ENCODE measurements around the gene ABCC1.
"Not testable (repeated sequence)": the region's sequence is repeated elsewhere in the genome, so short reads cannot be mapped to it uniquely, and the experiment has no call there.

Gene ABCC1

DNA sequence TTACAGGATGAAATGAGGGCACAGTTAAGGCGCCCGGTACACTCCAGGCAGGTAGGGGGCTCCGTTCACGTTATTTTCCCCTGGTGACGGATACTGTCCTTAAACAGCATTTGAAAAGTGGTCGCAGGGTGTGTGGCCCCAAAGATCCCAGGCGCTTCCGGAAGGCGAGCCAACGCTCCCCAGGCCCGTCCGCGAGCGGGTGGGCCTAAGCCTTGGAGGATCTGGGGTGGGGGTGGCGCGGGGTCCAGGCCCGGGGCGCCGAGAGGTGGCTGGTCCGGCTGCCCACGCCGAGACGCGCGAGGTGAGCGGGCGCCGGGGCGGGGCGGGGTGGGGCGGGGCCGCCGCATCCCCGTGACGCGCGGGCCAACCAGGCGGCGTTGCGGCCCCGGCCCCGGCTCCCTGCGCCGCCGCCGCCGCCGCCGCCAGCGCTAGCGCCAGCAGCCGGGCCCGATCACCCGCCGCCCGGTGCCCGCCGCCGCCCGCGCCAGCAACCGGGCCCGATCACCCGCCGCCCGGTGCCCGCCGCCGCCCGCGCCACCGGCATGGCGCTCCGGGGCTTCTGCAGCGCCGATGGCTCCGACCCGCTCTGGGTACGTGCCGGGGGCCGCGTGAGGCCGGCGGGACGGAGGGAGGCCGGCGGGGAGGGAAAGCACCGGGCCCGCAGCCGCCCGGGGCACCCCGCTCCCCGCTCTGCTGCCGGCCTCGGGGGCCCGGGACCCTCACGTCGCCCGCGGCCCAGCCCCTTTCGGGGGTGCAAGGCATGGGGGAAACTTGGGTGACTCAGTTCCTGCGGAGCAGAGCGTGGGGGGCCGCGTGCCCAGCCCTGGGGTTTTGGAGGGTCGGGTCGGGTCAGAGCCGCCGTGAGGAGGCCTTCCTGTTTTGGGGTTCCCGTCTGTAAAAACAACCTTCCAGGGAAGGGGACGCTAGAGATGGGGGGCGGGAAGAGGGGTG, at the start of gene ABCC1:
ABCC1 (plus strand) TSS at position 407 of the 951 bp plus-strand sequence; CDS start at position 543, 136 bp downstream.
- DNase-seq: no peak

DNA sequence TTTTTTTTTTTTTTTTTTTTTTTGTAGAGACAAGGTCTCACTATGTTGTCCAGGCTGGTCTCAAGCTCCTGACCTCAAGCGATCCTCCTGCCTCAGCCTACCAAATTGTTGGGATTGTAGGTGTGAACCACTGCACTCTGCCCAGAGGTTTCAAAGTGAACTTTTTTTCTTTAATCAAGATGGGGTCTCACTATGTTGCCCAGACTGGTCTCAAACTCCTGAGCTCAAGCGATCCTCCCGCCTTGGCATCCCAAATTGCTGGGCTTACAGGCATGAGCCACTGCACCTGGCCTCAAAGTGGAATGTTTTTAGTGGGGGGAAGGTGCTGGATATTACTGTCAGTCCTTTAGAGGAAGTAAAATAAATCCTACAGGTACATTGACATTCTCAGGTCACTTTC, 49.1 kb upstream of the ABCC1 start:
- DNase-seq: no peak

DNA sequence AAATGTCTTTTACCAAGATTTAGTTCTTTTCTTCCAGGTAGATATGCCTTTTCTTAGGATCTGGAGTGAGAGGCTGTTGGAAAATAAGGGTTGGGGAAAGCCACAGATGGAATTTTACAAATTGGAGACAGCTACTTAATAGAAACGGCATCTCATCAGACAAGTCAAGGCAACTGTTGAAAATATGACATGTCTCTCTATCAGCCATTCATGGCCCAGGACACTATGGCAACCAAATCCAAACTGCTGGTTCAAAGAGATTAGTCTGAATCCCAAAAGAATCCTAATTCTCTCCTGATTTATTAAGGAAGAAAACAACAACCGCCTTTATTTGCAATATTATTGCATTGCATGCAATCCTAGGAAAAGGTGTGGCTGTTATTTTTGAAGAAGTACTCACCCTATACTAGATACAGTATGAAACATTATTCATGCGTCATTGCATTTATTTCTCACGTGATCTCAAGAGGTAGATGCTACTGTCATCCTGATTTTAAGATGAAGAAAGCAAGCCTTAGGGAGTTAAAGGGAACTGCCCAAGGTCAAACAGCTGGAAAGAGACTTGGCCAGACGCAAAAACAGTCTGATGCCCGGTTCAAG, 48.4 kb upstream of the ABCC1 start:
- DNase-seq: no peak

DNA sequence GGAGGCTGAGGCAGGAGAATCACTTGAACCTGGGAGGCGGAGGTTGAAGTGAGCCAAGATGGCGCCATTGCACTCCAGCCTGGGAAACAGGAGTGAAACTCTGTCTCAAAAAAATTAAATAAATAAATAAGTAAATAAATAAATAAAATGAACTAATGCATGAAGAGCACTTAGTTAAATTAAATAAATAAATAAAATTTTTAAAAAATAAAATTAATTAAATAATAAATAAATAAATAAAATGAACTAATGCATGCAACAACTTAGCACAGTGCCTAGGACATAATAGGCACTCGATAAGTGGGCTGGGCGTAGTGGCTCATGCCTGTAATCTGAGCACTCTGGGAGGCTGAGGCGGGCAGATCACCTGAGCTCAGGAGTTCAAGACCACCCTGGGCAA, 45.5 kb upstream of the ABCC1 start:
- no peak for DNase-seq

DNA sequence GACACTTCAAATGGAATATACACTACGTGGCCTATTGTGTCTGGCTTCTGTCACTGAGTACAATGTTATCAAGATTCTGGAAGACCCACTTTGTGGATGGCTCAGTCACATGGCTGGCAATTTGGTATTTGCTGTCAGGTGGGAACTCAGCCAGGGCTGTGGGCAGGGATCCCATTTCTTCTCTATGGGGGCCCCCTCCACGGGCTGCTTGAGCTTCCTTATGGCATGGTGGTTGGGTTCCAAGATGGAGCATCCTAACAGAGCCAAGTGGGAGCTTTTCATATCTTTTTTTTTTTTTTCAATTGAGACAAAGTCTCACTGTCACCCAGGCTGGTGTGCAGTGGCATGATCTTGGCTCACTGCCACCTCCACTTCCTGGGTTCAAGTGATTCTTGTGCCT, 43.0 kb upstream of the ABCC1 start:
- DNase-seq: no peak

DNA sequence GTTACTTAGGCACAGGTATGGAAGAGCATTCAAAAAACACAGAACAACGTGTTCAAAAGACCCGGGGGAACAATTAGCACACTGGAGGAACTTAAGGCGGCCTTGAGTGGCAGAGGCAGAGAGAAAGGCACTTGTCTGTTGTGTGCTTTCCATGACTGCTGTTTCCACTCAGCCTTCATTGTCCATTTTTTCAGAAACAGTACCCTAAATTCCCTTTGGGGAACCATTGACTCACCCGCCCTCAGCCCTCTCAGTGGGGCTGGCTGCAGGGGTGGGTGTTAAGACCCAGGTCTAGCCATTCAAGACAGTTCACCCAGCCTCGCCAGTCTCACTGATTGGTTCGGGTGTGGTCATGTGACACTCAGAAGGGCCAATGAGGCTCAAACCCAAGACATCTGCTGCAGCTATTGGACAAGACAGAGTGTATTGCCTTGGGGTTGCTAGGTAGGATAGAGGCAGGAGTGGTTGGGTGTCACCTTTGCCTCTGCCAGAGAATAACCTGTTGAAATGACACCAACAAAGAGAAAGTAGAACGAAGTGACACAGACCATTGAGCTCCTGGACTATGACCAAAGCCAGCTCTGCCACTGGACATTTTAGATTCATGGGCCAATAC, 41.4 kb upstream of the ABCC1 start:
- no peak for DNase-seq

DNA sequence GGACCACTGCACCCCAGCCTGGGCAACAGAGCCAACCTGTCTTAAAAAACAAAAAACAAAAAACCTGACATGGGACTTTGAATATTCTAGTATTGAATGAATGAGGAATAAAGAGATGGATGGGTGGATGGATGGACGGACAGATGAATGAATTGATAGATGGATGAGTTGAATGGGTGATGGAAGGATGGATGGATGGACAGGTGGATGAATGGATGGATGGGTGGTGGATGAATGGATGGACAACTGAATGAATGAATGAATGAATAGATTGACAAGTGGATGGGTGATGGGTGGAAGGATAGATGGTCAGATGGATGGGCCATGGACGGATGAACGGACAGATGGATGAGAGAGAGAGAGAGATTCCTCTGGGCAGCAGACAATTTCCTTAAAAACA, 38.2 kb upstream of the ABCC1 start:
- no peak for DNase-seq

DNA sequence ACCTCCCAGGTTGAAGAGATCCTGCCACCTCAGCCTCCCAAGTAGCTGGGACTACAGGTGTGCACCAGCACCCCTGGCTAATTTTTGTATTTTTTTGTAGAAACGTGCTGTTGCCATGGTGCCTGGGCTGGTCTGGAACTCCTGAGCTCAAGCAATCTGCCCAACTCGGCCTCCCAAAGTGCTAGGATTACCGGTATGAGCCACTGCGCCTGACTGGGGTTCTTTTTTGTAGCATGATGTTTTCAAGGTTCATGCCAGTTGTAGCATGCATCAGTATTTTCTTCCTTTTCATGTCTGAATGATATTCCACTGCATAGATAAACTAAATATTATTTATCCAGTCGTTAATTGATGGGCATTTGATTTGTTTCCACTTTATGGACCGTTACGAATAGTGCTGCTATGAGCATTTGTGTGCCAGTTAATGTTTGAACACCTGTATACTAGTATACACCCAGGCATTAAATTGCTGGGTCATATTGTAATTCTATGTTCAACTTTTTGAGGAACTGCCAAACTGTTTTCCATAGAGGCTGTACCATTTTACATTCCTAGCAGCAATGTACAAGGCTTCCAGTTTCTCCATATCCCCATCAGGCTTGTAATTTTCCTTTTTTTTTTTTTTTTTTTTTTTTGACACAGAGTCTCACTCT, 36.2 kb upstream of the ABCC1 start:
- DNase-seq: no peak

DNA sequence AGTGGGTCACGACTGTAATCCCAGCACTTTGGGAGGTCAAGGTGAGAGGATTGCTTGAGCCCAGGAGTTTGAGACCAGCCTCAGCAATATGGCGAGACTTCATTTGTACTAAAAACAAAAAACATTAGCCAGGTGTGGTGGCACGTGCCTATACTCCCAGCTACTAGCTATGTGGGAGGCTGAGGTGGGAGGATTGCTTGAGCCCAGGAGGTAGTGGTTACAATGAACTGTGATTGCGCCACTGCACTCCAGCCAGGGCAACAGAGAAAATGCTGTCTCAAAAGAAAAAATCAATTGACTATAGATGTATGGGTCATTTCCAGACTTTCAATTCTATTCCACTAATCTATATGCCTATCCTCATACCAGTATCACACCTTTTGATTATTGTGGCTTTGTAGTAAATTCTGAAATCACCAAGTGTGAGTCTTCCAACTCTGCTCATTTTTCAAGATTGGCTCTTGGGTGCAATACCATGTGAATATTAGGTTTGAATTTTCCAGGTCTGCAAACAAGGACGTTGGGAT, 33.8 kb upstream of the ABCC1 start:
- DNase-seq: no peak

DNA sequence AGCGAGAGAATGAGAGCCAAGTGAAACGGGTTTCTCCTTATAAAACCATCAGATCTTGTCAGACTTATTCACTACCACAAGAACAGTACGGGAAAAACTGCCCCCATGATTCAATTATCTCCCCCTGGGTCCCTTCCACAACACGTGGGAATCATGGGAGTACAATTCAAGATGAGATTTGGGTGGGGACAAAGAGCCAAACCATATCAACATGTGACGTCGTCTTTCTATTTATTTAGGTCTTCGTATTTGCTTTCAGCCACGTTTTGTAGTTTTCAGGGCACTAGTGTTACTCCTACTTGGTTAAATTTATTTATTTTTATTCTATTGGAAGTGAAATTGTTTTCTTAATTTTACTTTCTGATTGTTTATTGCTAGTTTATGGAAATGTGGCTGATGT, 33.1 kb upstream of the ABCC1 start:
- no peak for DNase-seq

DNA sequence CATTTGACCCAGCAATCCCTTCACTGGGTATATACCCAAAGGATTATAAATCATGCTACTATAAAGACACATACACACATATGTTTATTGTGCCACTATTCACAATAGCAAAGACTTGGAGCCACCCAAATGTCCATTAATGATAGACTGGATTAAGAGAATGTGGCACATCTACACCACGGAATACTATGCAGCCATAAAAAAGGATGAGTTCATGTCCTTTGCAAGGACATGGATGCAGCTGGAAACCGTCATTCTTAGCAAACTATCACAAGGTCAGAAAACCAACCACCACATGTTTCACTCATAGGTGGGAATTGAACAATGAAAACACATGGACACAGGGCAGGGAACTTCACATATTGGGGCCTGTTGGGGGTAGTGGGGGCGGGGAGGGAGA, 31.1 kb upstream of the ABCC1 start:
- not testable (repeated sequence) for DNase-seq

DNA sequence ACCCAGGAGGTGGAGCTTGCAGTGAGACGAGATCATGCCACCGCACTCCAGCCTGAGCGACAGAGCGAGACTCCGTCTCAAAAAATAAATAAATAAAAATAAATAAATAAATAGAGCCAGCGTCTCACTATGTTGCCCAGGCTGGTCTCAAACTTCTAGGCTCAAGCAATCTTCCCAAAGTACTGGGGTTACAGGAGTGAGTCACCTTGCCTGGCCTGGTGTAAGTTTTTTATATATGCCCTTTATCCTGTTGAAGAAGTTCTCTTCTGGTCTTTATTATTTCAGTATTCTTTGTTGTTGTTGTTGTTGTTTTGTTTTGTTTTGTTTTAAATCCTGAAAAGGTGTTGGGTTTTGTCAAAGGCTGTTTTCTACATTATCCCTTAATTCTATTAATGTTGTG, 30.1 kb upstream of the ABCC1 start:
- DNase-seq: no peak

DNA sequence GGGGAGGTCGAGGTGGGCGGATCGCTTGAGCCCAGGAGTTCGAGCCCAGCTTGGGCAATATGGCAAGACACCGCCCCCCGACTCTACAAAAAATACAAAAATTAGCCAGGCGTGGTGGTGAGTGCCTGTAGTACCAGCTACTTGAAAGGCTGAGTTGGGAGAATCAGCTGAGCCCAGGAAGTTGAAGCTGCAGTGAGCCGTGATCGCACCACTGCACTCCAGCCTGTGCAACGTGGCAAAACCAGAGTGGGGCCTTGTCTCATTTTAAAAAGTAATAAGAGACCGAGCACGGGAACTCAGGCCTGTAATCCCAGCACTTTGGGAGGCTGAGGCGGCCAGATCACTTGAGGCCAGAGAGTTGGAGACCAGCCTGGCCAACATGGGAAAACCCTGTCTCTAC, 24.4 kb upstream of the ABCC1 start:
- DNase-seq: no peak

DNA sequence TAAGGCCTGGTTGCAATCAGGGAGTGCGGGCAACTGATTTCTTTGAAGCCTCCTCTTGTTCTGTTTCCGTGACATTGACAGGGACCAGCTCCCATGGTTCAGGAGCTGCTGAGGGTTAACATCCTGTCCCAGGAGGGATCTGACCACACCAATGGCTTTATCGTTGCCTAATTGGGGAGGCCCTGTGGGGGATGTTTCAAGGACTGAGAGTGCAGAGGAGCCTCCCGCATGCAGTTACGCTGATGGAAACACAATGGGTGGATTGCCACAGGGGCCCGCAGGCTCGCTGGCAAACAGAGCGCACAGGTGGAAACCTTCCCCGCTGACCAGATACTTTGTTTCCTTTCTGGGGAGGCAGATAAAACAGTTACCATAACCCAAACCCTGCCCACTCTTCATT, 23.8 kb upstream of the ABCC1 start:
- DNase-seq: no peak

DNA sequence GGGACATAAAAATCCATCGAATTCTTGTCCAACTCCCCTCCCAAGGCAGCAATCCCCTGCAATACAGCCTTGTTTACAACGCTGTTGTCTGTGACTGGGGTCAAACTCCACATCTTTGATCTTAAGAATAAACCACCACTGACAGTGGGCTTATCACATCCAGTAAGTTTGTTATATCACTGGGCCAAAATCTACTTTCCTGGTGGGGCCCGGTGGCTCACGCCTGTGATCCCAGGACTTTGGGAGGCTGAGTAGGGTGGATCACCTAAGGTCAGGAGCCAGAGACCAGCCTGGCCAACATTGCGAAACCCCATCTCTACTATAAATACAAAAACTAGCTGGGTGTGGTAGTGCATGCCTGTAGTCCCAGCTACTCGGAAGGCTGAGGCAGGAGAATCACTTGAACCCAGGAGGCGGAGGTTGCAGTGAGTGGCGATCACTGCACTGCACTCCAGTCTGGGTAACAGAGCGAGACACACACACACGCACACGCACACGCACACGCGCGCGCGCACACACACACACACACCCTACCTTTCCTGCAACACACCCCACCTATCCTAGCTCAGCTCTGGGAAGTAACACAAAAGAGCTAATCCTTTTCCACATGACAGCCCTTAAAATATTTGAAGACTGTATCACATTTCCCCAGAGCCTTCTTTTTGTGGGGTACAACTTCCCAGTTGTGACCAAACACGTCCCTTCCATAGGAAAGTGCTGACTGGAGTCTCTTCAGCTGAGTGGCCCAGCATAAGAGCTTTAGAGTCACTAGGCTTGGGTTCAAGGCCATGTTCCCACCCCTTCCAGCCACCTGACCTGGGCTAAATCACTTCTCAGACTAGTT, 20.9 kb upstream of the ABCC1 start:
- DNase-seq: no peak

DNA sequence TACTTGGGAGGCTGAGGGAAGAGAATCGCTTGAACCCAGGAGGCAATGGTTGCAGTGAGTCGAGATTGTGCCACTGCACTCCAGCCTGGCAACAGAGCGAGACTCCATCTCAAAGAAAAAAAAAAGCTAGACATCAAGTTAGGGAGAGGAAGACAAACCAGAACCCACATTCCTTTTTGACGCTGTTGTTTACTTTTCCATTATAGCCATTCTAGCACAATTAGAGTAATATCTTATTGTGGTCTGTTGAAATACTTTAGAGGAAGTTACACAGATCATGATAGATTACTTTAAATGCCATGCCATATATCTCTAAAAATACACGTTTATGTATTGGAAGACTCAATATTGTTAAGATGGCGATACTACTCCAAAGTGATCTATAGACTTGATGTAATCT, 16.5 kb upstream of the ABCC1 start:
- no peak for DNase-seq

DNA sequence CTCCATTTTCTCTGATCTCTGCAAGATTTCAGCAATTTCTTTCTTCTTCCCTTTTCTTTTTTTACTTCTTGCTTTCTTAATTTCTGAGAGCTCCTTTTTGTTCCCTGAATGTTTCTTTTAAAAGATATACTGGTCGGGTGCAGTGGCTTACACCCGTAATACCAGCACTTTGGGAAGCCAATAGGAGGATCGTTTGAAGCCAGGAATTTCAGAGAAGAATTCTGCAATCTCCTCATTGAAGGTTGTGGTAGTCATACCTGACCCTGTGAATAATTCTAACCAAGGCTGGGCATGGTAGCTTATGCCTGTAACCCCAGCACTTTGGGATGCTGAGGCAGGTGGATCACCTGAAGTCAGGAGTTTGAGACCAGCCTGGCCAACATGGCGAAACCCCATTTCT, 15.6 kb upstream of the ABCC1 start:
- no peak for DNase-seq

DNA sequence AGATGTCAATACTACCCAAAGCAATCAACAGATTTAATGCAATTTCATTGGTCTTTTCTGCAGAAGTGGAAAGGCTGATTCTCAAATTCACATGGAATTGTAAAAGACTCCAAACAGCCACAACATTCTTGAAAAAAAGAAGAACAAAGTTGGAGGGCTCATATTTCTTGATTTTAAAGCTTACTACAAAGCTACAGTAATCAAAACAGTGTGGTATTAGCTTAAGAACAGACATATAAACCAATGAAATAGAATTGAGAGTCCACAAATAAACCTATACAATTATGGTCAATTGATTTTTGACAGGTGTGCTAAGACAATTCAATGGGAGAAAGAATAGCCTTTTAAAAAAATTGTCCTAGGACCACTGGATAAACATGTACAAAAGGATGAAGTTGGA, 14.4 kb upstream of the ABCC1 start:
- DNase-seq: no peak

DNA sequence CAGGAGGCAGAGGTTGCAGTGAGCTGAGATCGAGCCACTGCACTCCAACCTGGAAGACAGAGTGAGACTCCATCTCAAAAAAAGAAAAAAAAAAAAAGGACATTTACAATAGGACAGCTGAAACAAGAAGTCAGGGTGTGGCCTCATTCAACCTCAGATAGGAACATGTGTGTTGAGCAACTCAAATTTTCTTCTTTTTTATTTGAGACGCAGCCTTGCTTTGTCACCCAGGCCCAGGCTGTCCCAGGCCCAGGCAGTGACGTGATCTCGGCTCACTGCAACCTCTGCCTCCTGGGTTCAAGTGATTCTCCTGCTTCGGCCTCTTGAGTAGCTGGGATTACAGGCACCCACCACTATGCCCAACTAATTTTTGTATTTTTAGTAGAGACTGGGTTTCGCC, 12.6 kb upstream of the ABCC1 start:
- DNase-seq: not testable (repeated sequence)

DNA sequence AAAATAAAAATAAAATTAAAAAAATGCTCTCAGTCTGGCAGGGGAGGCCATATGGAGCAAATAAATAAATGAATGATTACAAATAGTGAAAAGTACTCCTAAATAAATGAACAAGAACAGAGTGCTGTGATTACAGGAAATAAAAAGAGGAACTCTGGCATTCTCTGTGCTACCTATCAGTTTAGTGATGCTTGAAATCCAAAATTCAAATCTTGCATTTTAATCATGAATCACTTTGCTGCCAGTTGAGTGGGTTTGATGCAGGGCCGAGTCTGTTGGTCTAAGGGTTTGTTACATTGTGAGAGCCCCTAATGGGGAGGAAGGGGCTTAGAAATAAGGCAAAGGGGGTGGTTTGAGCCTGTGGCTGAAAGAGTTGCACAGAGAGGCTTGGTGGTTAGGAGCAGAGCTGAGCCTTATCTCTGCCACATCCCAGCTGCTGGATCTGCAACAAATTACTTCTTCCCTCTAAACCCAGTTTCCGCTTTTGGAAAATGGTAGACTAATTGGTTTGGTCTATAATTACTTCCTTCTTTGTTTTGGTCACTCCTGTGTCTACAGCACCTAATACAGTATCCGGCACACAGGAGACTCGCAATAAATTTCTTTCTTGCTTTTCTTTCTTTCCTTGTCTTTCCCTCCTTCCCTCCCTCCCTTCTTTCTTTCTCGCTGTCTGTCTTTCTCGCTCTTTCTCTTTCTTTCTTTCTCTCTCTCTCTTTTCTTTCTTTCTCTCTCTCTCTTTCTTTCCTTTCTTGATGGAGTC, 6.3 kb upstream of the ABCC1 start:
- no peak for DNase-seq

DNA sequence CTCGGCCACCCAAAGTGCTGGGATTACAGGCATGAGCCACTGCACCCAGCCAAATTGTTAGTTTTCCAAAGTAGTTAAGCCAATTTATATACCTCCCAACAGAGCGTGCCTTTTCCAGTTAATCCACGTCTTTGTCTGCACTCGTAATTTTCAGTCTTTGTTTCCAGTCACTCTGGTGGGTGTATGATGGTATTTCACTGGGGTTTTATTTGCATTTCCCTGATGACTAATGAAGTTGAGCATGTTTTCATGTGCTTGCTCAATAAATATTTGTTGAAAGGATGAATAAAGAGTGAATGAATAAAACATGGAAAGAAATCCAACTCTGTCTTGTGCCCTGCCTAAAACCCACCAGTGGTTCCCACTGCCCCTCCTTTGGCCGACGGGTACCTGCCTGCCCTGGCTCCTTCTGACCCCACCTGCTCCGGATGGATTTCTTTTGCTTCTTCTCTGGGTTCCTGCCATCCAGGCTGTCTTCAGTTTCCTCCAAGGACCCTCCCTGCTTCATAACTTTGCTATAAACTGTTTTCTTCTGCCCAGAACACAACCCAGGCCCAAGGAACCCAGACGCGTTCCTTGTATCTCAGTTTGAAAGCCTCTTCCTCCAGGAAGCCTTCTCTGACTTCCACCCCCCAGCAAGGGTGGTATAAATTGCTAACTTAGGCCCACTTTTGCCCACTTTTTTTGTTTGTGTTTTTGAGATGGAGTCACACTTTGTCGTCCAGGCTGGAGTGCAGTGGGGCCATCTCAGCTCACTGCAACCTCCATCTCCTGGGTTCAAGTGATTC, 3.0 kb upstream of the ABCC1 start:
- DNase-seq: no peak

All from NCI-H2081 treated with DMSO at 0.1 percent for 48 hours (cell line).